ENCODE data around the gene CHST13. TPM values are rescaled to one million over a fixed set of nuclear protein-coding genes. Genes with fewer than 3 reads are reported as not detected.

CHST13 gene
- total RNA-seq, 1 experiment from 2014 or later, result 0.91 TPM

DNA sequence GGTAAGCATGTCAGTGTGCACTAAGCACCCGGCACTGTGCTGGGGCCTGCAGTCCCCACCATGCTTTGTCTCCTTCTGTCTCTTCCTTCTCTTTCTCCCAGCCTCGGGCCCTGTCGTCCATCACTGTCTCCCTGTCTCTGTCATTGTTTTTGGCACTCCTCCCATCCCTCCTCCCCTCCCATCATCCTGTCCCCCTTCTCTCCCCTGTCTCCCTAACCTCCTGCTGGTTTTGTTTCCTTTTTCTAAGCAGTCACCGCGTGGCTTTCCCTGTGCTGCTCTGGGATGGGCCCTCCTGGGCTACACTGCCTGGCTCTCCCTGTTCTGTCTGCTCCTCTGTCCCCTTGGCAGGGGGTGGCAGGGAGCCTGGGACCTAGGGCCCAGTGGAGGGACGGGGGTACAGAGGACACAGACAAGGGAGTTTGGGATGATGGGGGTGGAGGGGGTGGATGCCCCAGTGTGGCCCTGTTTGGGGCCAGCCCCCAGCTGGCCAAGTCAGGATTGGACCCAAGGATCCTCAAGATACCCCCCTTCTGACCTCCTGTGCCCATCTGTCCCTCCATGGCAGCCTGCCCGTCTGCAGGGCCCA is 5.7 kb downstream of the CHST13 start:
- Histone ChIP-seq H2AFZ (ENCODE audit: low read depth, low read length, poor library complexity, severe bottlenecking) (no peak overlapping the region), H3K9me3 (ENCODE audit: control insufficient read depth in 1 of 2, insufficient read depth in 1 of 2, low read depth in 1 of 2, low read length in 2 of 2) (no peaks in the 10 kb centered on the region), H3K36me3 (ENCODE audit: control insufficient read depth in 1 of 2, insufficient read depth in 2 of 2, low read length in 2 of 2) (no peaks in the 10 kb centered on the region), H3K27ac (ENCODE audit: low read depth, low read length) (no peak overlapping the region), H3K4me1 (ENCODE audit: control insufficient read depth in 1 of 2, insufficient read depth in 2 of 2, low read length in 2 of 2) (peaks cover 0 to 2% of the 10 kb centered on the region in 2 experiments; a peak in 1 of 4 replicates), H4K20me1 (ENCODE audit: insufficient read depth) (no peaks in the 10 kb centered on the region), H3K4me2 (ENCODE audit: low read length) (no peak overlapping the region), H3K9ac (ENCODE audit: low read length) (no peak overlapping the region), H3K27me3 (ENCODE audit: insufficient read depth, low read length) (peaks cover 33% of the 10 kb centered on the region), H3K9me2 (ENCODE audit: insufficient read depth) (no peaks in the 10 kb centered on the region), H3K79me2 (ENCODE audit: insufficient read depth, low read length) (no peaks in the 10 kb centered on the region), H3K4me3 (replicated peaks in 1 of 2; ENCODE audit: low read depth in 1 of 2, low read length in 2 of 2) (no peak overlapping the region)
- TF ChIP-seq SP1 (IDR thresholded peaks at IDR 0.05; ENCODE audit: low read depth) (no peak), POLR2AphosphoS5 (IDR thresholded peaks at IDR 0.05; ENCODE audit: low read depth, low read length) (no peak), CEBPB (IDR thresholded peaks at IDR 0.05; ENCODE audit: low read depth) (no peak), YY1 (IDR thresholded peaks at IDR 0.05; ENCODE audit: extremely low read depth, insufficient replicate concordance, low read depth, low read length) (no peak)
- BruUV-seq (replicated peaks), result no TSS peak
- DNase-seq (ENCODE audit: low read depth, low spot score) (no peak), ATAC-seq (no peak)
- RAD21 ChIA-PET (ENCODE audit: low non-redundant PET in 1 of 2, low total read pairs in 2 of 2, uncharacterized antibody in 2 of 2, unreplicated experiment in 2 of 2), result no interaction called here
- intact Hi-C loops (cut with micrococcal nuclease), result loop anchor here (10.0 kb wide), 1 partner anchor 135 kb away; no protein-coding TSS in a partner anchor
- POLR2A ChIA-PET, result no interaction called here
- CTCF ChIA-PET, result no interaction called here

DNA sequence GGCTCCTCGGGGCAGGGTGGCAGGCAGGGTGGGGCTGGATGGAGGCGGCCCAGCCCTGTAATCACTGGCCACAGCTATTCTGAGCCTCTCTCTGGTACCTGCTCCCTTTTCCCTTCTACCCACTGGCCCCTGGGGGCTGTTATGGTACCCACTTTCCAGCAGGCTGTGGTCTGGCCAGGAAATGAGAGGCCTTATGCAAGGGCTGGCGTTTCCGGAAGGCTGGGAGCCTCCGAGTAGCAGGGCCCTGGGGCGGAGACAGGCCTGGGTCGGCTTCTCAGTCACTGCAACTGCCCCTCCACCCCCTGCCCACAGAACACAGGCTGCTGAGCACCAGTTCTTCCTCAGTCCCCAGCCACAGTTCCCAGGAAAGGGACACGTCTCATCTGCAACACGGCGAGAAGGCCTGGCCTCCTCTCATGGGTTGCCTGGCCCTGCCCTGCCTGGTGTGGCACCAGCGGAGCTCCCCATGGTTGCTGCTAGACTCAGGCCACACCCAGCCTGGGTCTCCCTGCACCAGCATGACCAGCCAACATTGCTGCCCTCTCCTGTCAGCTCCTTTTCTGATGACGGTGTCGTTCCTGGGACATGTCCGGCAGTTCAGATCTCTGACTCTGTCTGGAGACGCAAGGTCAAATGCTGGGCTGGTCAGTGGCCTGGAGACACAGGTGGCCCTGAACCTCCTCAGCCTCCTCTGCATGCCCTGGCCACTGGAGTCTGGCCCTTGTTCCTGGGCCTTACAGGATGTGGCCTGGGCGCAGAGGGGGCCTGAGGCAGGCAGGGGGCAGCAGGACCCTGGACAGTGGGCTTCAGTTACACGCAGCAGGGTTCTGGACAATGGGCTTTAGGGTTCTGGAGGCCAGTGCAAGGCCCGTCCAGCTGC is 6.5 kb downstream of the CHST13 start:
- TF ChIP-seq EZH2phosphoT487 (IDR thresholded peaks at IDR 0.05; ENCODE audit: borderline replicate concordance) (no peak), JUND (IDR thresholded peaks at IDR 0.05) (no peak), YY1 (IDR thresholded peaks at IDR 0.05; ENCODE audit: extremely low read depth, insufficient replicate concordance, low read depth, low read length) (no peak), SP1 (IDR thresholded peaks at IDR 0.05; ENCODE audit: low read depth) (no peak), POLR2A (IDR thresholded peaks at IDR 0.05; ENCODE audit: borderline replicate concordance, extremely low read depth, insufficient read depth, insufficient read length) (no peak), CBX3 (IDR thresholded peaks at IDR 0.05; ENCODE audit: low read depth) (no peak), RAD21 (IDR thresholded peaks at IDR 0.05; ENCODE audit: low read depth) (no peak)
- TF ChIP-seq, protein P1, sequence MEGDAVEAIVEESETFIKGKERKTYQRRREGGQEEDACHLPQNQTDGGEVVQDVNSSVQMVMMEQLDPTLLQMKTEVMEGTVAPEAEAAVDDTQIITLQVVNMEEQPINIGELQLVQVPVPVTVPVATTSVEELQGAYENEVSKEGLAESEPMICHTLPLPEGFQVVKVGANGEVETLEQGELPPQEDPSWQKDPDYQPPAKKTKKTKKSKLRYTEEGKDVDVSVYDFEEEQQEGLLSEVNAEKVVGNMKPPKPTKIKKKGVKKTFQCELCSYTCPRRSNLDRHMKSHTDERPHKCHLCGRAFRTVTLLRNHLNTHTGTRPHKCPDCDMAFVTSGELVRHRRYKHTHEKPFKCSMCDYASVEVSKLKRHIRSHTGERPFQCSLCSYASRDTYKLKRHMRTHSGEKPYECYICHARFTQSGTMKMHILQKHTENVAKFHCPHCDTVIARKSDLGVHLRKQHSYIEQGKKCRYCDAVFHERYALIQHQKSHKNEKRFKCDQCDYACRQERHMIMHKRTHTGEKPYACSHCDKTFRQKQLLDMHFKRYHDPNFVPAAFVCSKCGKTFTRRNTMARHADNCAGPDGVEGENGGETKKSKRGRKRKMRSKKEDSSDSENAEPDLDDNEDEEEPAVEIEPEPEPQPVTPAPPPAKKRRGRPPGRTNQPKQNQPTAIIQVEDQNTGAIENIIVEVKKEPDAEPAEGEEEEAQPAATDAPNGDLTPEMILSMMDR (IDR thresholded peaks at IDR 0.05 in 2 of 3, conservative IDR thresholded peaks at IDR 0.05 in 1 of 3; ENCODE audit: borderline replicate concordance in 1 of 3, insufficient read depth in 1 of 3, low read depth in 2 of 3, low read length in 2 of 3), result 0 out of 6 replicates have a peak, but pooled peaks of 1 of the 3 experiments have one; percentile 3
- H3K4me3 ChIP-seq (replicated peaks in 1 of 2; ENCODE audit: low read depth in 1 of 2, low read length in 2 of 2), result no peak overlapping the region
- no peak overlapping the region for H3K27ac ChIP-seq (ENCODE audit: low read depth, low read length)
- no peak overlapping the region for H2AFZ ChIP-seq (ENCODE audit: low read depth, low read length, poor library complexity, severe bottlenecking)
- H3K79me2 ChIP-seq (ENCODE audit: insufficient read depth, low read length), result no peaks in the 10 kb centered on the region
- H3K9ac ChIP-seq (ENCODE audit: low read length), result no peak overlapping the region
- BruUV-seq (replicated peaks), result no TSS peak
- ATAC-seq, result no peak; the same call in 1 of the 2 replicates
- ChIA-PET RAD21 (ENCODE audit: low non-redundant PET in 1 of 2, low total read pairs in 2 of 2, uncharacterized antibody in 2 of 2, unreplicated experiment in 2 of 2) (no interaction called here), CTCF (no interaction called here), POLR2A (no interaction called here)
- no peak for DNase-seq (ENCODE audit: low read depth, low spot score)
- peaks cover 40% of the 10 kb centered on the region for H3K27me3 ChIP-seq (ENCODE audit: insufficient read depth, low read length)
- H3K9me2 ChIP-seq (ENCODE audit: insufficient read depth), result no peaks in the 10 kb centered on the region
- intact Hi-C loops (cut with micrococcal nuclease), result no loop called here
- H3K9me3 ChIP-seq (ENCODE audit: control insufficient read depth in 1 of 2, insufficient read depth in 1 of 2, low read depth in 1 of 2, low read length in 2 of 2), result no peaks in the 10 kb centered on the region
- no peaks in the 10 kb centered on the region for H4K20me1 ChIP-seq (ENCODE audit: insufficient read depth)
- no peaks in the 10 kb centered on the region for H3K36me3 ChIP-seq (ENCODE audit: control insufficient read depth in 1 of 2, insufficient read depth in 2 of 2, low read length in 2 of 2)
- no peak overlapping the region for H3K4me2 ChIP-seq (ENCODE audit: low read length)
- H3K4me1 ChIP-seq (ENCODE audit: control insufficient read depth in 1 of 2, insufficient read depth in 2 of 2, low read length in 2 of 2), result no peaks in the 10 kb centered on the region

Data from HCT116 (cell line).